Activated naive CD8-positive, alpha-beta T cell treated with anti-CD3 and anti-CD28 coated beads, Interleukin-2, amount 50 U/mL, for 16 hours (primary cell): ENCODE data around the gene BAHD1.

Source experiments
- DNase-seq: peaks from one replicate; pipeline ENCODE4 v3.0.0-alpha.2; 2020; ENCODE audit warnings: low read depth, low spot score

The BAHD1 gene

DNA sequence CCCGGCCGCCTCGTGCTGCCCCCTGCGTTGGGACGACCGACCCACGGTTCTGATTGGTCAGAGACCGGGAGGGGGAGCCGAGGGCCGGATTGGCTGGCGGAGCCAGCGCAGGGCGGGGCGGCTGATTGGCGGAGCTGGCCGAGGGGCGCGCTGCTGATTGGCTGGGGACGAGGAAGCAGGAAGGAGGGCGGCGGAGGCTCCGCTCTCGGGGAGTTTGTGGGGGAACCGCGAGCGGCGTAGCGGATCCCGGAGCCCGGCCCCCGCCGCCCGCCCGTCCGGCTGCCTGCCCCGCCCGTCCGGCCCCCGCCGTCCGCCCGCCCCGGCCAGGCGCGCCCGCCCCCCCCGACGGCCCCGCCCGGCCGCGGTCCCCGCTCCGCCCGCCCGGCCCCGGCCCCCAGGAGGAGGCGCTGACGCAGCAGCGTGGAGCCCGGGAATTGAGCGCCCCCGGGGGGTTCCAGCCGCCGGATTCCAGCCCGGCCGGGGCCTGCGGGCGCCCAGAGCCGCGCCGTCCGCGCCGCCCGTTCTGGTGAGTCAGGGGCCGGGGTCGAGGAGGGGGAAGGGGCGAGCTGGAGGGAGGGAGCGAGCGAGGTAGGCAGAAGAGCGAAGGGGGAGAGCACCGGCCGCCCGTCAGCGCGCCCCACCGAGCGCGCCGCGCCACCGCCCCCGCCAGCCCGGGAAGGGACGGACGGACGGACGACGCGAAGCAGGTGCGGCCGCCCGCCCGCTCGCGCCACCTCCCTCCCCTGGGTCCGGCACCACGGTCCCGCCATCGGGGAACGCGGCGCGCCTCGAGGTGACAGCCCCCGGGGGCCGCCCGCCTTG is at the start of gene BAHD1:
TSS of gene BAHD1 (plus strand) at position 211 of the 822 bp plus-strand sequence. CDS start 17,512 bp downstream, outside the sequence.
- peak; percentile 90 for DNase-seq

DNA sequence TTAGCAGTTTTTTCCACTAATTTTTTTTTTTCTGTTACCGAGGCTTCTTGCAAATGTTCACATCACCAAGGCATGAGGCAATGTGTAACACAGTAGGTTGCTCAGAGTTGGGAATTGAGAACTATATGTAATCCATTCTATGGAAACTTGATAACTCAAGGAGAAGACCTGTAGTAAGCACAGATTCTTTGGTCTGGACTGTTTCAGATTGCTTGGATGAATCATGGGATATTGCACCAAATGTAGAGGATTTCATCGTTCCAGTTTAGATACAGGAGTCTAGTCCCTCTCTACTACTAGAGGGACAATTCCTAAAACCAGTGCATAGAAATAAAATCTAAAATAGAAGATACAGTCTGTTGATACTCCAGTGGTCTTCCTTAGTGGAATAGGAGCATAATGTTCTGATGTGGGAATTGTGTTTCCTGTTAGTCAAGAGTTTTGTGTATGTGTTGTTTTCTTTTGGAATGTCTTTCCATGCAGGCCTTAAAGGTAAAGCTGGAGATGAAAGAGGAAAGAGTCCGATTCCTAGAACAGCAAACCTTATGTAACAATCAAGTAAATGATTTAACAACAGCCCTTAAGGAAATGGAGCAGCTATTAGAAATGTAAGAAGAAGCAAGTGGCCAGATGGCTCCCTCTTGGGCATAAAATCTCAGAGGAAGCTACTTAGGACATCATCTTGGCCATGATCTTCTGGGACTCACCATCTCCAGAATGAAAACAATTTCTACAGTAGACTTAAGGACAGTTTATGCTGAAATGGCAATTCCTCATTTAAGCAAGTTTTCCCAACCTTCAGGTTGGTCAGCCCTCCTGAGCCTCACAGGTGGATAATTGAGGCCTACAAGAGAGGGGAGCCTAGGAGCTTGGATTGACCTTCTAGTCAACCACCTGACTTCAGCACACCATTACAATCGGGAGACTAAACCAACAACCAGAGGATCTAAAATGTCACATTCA is 47.5 kb upstream of the BAHD1 start:
- DNase-seq, result no peak

DNA sequence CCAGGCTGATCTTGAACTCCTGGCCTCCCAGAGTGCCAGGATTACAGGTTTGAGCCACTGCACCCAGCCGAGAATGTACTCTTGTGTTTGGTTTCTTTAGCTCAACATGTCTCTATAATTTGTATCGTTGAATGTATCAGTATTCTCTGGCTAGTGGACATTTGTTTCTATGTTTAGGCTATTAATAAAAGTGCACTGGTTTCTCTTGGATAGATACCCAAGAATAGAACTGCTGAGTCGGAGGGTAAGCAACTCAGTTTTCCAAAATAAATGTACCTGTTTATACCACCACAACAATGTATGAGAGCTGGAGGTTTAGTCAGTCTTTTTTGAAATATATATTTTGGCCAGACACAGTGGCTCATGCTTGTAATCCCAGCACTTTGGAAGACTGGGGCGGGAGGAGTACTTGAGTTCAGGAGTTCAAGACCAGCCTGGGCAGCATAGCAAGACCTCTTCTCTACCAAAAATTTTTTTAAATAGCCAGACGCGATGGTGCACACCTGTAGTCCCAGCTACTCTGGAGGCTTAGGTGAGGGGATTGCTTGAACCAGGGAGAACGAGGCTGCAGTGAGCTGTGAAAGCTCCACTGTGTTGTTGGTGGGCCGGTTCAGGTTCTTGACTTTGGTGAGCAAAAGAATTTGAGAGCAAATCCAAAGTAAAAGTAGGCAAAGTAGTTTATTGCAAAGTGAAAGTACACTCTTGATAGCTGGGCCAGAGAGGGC is 42.9 kb upstream of the BAHD1 start:
- DNase-seq, result no peak

DNA sequence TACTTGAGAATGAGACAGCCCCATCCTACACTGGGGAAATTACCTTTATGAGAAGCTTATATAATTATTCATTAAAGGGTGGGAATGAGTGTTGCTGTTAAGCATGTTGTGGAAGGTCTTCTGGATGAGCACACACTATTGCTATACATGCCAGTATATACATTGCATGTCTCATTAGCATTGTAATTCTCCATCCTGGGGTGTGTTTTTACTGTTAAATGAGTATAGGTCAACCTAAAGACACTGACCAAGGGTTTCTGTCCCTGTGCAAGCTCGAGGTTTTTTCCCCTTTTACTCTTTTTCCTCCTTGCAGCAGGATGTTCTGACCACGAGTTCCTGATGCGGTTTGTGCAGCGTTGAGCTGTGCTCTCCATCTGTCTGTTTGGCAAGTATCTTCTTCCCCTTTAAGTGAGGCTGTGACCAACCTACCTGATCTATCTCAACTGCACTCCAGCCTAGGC is 42.3 kb upstream of the BAHD1 start:
- no peak for DNase-seq

DNA sequence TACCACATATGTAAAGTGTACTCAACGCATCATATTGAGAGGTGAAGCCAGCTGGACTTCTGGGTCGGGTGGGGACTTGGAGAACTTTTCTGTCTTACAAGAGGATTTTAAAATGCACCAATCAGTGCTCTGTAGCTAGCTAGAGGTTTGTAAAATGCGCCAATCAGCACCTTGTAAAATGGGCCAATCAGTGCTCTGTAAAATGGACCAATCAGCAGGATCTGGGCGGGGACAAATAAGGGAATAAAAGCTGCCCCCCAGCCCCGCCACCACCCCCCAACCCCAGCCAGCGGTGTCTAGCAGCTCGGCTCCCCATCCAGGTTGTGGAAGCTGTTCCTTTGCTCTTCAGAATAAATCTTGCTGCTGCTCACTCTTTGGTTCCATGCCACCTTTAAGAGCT is 41.4 kb upstream of the BAHD1 start:
- DNase-seq, result no peak

DNA sequence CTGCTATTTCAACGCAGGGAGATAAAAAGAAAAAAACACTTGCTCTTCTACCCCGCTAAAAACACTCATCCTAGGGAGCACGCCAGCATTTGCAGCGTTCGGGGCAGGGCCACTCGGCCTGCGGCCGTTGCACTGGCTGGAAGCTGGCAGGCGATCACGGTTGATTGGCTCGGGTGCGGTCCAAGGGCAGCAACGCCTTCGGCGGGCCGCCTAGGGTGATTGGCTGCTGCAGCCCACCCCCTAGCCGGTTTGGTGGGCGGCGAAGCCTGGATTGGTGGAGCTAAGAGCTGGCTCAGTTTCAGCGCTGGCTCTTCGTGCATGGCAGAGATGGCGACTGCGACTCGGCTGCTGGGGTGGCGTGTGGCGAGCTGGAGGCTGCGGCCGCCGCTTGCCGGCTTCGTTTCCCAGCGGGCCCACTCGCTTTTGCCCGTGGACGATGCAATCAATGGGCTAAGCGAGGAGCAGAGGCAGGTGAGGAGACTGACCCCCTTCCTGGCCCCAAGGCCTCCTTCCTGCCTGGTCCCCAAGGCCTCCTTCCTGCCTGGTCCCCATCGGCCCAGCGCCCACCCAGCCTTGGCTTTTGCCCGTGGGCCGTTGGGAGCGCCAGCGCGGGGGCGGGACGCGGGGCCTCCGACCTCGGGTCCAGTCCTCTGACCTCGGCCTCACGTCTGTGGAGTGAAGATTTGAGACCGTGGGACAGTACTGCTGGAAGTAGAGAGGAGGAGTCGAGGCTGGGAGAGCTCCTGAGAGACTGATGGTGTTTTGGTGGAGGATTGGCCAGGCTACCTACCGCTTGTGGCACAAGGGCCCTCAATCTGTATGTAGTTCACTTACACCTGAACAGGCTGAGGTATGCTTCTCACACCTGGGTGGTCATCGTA is 35.0 kb upstream of the BAHD1 start, which contains the start of gene IVD:
TSS of gene IVD (plus strand) at position 295 of the 881 bp plus-strand sequence. CDS start at position 328, 33 bp downstream.
- peak; percentile 89 for DNase-seq

DNA sequence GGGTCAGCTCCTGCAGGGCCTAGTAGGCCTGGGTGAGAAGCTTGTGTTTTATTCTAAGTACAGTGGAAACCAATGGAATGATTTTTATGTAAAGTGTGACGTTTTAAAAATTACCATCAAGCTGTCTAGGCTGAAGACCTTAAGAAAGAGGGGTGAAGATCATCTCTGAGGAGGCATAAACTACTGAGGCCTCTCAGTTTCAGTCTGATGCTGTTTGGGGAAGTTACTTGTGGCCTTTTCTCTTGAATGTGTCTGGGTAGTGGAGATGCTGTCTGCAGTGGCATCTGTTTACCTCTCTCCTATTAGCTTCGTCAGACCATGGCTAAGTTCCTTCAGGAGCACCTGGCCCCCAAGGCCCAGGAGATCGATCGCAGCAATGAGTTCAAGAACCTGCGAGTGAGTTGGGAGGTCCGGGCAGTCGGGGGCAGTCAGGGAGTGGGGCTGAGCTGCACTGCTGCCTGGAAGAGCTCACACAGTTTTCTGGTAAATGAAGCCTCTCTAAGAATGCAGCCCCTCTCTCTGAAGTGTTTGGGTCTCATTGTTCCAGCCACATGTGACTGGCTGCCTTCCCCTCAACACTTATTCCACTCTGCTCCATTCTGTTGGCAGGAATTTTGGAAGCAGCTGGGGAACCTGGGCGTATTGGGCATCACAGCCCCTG is 33.3 kb upstream of the BAHD1 start:
- DNase-seq, result no peak

DNA sequence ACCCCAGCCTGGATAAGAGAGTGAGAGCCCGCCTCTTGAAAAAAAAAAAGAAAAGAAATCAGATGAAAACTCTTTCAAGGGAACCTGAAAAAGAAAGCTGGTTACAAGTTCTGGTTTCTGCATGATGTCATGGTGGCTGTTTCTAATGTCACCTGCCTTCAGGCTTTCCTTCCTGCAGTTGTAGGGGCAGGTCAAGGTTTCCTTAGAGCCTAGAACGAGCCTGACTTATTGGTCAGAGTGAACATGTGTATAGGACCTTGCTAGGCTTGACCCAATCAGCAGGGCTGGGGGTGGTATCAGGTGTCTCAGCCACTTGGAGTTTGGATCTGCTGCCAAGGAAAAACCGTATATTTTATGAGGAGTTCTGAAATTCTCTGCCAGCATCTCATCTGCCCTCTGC is 31.4 kb upstream of the BAHD1 start:
- no peak for DNase-seq

DNA sequence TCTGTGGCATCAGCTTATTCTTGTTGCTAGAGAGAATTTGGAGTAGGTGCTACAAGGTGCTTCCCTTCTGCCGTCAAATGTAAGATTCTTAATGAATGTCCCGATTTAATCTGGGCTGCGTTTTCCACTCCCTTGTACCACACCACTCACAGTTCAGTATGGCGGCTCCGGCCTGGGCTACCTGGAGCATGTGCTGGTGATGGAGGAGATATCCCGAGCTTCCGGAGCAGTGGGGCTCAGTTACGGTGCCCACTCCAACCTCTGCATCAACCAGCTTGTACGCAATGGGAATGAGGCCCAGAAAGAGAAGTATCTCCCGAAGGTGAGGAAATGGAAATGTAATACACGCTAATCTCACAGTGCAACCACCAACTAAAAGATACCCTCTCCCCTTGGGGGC is 30.3 kb upstream of the BAHD1 start:
- DNase-seq, result no peak

DNA sequence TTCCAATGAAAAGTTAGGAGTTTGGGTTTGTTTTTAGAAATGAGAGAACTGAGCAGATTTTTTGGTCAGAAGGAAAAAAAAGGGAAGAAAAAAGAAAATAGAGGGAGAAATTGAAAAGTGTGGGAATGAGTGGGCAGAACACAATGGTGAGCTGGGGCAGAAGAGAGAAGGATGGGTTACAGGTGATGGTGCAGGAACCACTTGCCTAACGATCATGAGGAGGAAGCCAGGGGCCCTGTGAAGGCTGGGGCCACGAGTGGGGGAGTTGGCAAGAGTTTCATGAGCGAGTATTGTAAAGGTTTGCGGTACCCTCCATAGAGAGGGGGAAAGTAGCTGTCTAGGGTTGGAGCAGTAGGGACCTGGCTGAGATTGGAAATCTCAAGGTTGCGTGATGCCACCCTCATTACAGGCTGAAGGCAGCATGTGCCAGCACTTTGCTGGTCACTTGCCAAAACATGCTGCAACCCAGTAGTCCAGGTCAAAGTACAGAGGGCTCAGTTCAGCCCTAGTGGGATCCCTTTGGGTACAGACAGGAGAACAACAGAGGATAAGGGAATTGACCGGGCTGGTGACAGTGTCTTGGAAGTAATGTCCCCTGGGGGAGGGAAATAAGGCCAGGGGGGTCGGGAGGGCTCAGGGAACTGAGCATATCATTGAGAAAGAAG is 28.5 kb upstream of the BAHD1 start:
- DNase-seq, result no peak

DNA sequence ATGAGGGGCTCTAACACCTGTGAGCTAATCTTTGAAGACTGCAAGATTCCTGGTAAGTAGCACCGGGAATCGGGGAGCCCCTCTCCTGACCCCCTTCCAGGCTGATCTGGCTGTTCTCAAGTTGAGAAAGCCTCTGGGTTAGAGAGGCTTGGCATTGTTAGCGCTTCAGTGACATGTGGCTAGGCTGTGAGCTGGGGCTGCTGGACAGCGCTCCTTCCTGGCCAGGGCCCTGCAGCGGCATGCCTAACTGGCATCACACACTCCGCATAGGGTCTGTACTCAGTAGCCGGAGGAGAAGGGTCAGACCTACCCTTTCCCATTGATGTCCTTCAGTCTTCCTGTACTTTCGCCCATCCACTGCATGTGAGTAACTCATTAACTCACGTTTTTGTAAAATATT is 27.7 kb upstream of the BAHD1 start:
- DNase-seq, result no peak

DNA sequence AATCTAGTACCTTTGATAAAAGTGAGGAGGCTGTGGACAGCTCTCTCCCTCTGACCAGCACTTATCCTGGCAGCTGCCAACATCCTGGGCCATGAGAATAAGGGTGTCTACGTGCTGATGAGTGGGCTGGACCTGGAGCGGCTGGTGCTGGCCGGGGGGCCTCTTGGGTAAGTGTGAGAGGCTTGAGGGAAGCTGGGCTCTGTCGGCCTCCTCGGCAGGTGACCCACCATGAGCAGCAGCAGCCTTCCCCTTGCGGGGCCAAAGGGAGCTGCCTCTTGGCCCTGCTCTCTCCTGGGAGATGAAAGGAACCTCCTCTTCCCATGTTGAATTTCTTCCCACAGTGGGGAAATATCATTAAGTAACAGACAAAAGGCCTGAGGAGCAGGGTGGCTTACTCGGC is 25.9 kb upstream of the BAHD1 start:
- no peak for DNase-seq

DNA sequence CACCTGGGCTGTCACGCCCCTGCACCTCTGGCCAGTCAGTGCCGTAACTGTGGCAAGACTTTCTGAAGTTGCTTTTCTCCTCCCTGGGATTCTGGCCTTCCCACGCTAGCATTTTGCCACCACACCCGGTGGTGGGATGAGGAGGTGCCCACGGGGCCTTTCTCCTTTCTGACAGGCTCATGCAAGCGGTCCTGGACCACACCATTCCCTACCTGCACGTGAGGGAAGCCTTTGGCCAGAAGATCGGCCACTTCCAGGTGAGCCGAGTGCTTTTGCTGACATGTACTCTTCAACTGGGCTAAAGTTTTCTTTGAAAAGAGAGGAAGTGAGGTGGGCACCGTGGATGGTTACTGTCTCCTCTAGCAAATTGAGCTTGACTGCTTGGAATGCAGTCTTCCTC is 25.5 kb upstream of the BAHD1 start:
- DNase-seq, result no peak

DNA sequence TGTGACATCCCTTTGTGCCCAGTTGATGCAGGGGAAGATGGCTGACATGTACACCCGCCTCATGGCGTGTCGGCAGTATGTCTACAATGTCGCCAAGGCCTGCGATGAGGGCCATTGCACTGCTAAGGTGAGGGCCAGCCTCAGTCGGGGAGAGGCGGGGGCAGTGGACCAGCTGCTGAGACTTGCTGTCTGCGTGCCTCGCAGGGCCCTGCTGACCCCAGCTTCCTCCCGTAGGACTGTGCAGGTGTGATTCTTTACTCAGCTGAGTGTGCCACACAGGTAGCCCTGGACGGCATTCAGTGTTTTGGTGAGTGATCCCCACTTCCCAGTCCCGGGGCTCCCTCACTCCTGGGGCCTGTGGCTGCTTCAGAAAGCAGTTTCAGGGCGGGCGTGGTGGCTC is 24.7 kb upstream of the BAHD1 start:
- no peak for DNase-seq

DNA sequence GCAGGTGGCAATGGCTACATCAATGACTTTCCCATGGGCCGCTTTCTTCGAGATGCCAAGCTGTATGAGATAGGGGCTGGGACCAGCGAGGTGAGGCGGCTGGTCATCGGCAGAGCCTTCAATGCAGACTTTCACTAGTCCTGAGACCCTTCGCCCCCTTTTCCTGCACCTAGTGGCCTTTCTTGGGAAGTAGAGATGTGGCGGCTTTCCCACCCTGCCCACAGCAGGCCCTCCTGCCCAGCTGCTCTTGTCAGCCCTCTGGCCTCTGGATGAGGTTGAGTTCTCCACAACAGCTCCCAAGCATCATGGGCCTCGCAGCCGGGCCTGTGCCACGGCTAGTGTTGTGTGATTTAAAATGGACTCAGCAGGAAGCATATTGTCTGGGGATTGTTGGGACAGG is 22.6 kb upstream of the BAHD1 start:
- no peak for DNase-seq

DNA sequence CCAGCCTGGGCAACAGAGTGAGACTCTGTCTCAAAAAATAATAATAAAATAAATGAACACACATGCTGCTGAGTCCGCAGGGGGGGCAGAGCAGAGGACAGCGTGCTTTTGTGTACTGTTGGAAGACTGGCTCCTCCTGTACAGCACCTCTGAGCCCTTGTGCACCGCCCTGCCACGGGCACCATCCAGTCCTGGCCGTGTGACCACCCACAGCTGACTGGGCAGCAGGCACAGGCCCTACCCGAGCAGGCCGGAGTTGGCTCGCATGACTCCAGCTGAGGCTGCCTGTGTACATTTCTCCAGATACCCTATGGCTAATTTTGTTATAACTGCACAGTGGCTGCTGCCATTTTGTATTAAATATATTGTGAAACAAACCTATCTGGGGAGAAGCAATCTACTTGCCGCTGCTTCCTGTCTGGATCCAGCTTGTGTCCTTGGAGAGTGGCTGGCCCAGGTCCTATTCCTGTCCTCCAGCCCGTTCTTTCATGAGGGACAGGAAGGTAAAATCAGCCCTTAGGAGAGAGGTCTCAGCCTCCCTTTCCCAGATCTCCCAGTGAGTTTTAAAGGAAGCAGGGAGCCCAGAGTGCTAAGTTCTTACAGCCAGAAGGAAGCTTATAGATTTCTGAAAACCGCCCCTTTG is 20.6 kb upstream of the BAHD1 start:
- no peak for DNase-seq

DNA sequence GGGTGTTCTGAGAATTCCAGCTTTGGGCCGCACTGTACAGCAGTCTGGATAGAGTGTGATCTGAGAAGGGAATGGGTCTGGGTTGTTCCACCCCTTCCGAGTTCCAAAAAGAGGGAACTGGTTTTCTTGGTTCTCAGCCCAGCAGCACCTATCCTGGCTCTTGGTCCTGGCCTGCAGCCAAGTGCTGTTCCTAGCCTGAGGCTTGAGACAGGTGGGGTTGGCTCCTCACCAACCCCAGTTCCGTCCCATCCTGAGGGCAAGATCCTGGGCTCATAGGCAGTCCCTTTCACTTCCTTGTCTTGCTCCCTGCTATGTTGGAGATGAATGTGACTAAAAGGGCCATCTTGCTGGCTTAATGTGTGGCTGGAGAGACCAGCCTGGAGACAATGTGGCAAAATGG is 20.0 kb upstream of the BAHD1 start:
- no peak for DNase-seq

DNA sequence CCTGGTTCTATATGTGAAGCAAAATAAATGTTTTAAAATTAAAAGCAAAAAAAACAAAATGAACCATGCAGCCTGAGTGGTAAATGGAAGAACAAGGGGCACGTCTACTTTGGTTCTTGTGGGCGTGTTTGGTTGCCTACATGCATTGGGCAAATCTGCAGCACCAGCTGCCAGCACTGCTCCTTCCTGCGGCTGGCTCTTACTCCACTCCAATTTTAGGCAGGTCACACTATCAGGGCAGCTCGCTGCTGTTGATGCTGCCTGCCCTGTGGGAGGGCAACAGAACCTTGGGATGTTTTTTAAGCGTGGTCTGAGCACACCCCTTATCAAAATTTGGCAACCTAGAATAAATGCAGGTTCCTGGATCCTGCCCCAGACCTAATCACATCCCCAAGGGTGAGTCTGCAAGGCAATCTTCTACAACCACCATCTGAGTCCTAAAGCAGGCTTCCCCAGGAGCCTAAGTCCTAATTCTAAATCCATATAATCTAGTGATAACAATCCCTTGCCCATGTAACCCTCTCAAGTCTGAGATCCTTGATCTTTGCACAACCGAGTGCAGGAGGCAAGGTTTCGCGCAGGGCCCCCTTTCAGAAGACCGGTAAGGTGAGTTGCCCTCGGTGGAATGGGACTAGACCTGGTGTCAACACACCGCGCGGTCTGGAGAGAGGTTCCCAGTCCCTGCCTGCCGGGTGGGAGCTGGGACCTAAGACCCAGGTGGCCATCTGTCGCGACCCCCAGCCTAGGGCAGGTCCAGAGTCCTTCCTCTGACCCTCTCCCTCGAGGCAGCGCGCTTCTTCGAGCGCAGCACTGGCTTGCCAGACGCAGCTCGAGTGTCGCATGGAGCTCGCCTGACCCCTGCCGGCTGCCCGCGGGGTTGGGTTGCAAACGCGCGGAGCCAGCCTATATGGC is 19.3 kb upstream of the BAHD1 start:
- DNase-seq, result peak; percentile 64
